Measurements from ENCODE around the gene SENP1.

- TF ChIP-seq, protein P1, sequence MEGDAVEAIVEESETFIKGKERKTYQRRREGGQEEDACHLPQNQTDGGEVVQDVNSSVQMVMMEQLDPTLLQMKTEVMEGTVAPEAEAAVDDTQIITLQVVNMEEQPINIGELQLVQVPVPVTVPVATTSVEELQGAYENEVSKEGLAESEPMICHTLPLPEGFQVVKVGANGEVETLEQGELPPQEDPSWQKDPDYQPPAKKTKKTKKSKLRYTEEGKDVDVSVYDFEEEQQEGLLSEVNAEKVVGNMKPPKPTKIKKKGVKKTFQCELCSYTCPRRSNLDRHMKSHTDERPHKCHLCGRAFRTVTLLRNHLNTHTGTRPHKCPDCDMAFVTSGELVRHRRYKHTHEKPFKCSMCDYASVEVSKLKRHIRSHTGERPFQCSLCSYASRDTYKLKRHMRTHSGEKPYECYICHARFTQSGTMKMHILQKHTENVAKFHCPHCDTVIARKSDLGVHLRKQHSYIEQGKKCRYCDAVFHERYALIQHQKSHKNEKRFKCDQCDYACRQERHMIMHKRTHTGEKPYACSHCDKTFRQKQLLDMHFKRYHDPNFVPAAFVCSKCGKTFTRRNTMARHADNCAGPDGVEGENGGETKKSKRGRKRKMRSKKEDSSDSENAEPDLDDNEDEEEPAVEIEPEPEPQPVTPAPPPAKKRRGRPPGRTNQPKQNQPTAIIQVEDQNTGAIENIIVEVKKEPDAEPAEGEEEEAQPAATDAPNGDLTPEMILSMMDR (IDR thresholded peaks at IDR 0.05): no peak
- TF ChIP-seq POLR2A (IDR thresholded peaks at IDR 0.05): no peak
Measured at GRCh38 chr12:48080821-48081220, 25.1 kb downstream of the SENP1 start.
